GM19468 (cell line): ENCODE data around the gene PHF2.

Experiments
- ATAC-seq: cut with Tn5 transposase; IDR thresholded peaks from one replicate; pipeline ENCODE4 v1.9.1; 2021; ENCODE audit warnings: mild to moderate bottlenecking, moderate library complexity, moderate number of reproducible peaks; ENCODE audit not compliant: unreplicated experiment; ENCODE audit errors: extremely low read depth

Gene PHF2

GRCh38 chr9:93567271-93567959 is 9.0 kb upstream of the PHF2 start:
- ATAC-seq = no peak

GRCh38 chr9:93568169-93568568 is 8.2 kb upstream of the PHF2 start:
- ATAC-seq = no peak

- no peak for ATAC-seq
These were observed 6.7 kb upstream of the PHF2 start for GRCh38 chr9:93569621-93570174.

GRCh38 chr9:93572221-93572620 is 4.2 kb upstream of the PHF2 start:
- no peak for ATAC-seq

- ATAC-seq = no peak
These were observed 3.5 kb upstream of the PHF2 start for GRCh38 chr9:93572636-93573515.

GRCh38 chr9:93573516-93573828 is 2.9 kb upstream of the PHF2 start:
- no peak for ATAC-seq

- no peak for ATAC-seq
These were observed 2.1 kb upstream of the PHF2 start for GRCh38 chr9:93574091-93574899.

- no peak for ATAC-seq
These were observed 1.2 kb upstream of the PHF2 start for GRCh38 chr9:93574900-93575795.

GRCh38 chr9:93575796-93576257 is 557 bp upstream of the PHF2 start:
- no peak for ATAC-seq

- ATAC-seq = peak; percentile 12
These were observed 942 bp downstream of the PHF2 start for GRCh38 chr9:93577078-93577974.

GRCh38 chr9:93577975-93578682 is 1.7 kb downstream of the PHF2 start:
- ATAC-seq = no peak

GRCh38 chr9:93578844-93579243 is 2.5 kb downstream of the PHF2 start:
- no peak for ATAC-seq

GRCh38 chr9:93579711-93580516 is 3.5 kb downstream of the PHF2 start:
- ATAC-seq = no peak

- ATAC-seq = no peak
These were observed 4.4 kb downstream of the PHF2 start for GRCh38 chr9:93580654-93581380.

- no peak for ATAC-seq
These were observed 5.7 kb downstream of the PHF2 start for GRCh38 chr9:93582115-93582514.

- no peak for ATAC-seq
These were observed 6.2 kb downstream of the PHF2 start for GRCh38 chr9:93582550-93582949.
